ENCODE measurements around the gene SSR4. TPM values are rescaled to one million over a fixed set of nuclear protein-coding genes. Genes with fewer than 3 reads are reported as not detected.

The SSR4 gene
- total and polyA plus RNA-seq, 2 experiments from 2014 or later, result 124 to 374 TPM

DNA sequence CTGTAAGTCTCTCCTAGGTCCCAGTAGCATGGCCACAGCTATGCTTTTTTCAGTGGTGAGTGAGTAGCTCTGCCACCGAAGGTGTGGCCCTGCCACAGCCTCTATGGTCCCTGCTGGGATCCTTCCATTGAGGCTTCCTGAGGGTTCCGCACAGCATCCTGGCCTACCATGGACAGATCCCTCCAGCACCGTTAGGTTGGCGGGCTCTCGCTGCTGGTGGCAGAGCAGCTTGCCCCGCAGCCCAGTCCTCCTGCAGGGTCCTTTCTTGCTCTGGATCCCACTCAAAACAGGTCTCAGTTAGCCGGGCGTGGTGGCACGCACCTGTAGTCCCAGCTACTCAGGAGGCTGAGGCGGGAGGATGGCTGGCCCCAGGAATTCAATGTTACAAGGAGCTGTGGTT, 38.3 kb downstream of the SSR4 start:
- no peak overlapping the region for H3K4me3 ChIP-seq
- H3K9me3 ChIP-seq (ENCODE audit: low read depth), result no peaks in the 10 kb centered on the region
- H3K4me1 ChIP-seq (ENCODE audit: low read depth), result no peaks in the 10 kb centered on the region
- peaks cover 39% of the 10 kb centered on the region for H3K27me3 ChIP-seq
- H3K36me3 ChIP-seq, result no peaks in the 10 kb centered on the region
- TF ChIP-seq, protein P1, sequence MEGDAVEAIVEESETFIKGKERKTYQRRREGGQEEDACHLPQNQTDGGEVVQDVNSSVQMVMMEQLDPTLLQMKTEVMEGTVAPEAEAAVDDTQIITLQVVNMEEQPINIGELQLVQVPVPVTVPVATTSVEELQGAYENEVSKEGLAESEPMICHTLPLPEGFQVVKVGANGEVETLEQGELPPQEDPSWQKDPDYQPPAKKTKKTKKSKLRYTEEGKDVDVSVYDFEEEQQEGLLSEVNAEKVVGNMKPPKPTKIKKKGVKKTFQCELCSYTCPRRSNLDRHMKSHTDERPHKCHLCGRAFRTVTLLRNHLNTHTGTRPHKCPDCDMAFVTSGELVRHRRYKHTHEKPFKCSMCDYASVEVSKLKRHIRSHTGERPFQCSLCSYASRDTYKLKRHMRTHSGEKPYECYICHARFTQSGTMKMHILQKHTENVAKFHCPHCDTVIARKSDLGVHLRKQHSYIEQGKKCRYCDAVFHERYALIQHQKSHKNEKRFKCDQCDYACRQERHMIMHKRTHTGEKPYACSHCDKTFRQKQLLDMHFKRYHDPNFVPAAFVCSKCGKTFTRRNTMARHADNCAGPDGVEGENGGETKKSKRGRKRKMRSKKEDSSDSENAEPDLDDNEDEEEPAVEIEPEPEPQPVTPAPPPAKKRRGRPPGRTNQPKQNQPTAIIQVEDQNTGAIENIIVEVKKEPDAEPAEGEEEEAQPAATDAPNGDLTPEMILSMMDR (IDR thresholded peaks at IDR 0.05; ENCODE audit: low read depth, low read length), result no peak
- peak in 1 of 2 donors; percentile 41 for DNase-seq (ENCODE audit: low read depth in 1 of 2, low spot score in 1 of 2)
- no peak overlapping the region for H3K27ac ChIP-seq

DNA sequence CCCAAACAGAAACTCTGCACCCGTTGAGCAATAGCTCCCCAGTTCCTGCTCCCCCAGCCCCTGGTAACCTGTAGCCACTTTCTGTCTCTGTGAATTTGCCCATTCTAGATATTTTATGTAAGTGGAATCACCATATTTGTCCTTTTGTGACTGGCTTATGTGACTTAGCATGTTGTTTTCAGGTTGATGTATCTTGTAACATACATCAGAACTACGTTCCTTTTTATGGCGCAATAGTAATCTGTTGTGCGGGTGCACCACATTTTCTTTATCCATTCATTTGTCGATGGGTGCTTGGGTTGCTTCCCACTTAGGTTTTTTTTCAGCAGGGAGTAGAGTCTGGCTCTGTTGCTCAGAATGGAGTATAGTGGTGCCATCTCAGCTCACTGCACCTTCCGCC, 42.5 kb downstream of the SSR4 start:
- H3K4me1 ChIP-seq (ENCODE audit: low read depth), result no peaks in the 10 kb centered on the region
- H3K9me3 ChIP-seq (ENCODE audit: low read depth), result no peaks in the 10 kb centered on the region
- H3K36me3 ChIP-seq, result no peaks in the 10 kb centered on the region
- H3K27ac ChIP-seq, result no peak overlapping the region
- DNase-seq (ENCODE audit: low read depth in 1 of 2, low spot score in 1 of 2), result no peak
- peaks cover 2% of the 10 kb centered on the region for H3K27me3 ChIP-seq
- no peak overlapping the region for H3K4me3 ChIP-seq
- TF ChIP-seq, protein P1 (IDR thresholded peaks at IDR 0.05; ENCODE audit: low read depth, low read length), result no peak

DNA sequence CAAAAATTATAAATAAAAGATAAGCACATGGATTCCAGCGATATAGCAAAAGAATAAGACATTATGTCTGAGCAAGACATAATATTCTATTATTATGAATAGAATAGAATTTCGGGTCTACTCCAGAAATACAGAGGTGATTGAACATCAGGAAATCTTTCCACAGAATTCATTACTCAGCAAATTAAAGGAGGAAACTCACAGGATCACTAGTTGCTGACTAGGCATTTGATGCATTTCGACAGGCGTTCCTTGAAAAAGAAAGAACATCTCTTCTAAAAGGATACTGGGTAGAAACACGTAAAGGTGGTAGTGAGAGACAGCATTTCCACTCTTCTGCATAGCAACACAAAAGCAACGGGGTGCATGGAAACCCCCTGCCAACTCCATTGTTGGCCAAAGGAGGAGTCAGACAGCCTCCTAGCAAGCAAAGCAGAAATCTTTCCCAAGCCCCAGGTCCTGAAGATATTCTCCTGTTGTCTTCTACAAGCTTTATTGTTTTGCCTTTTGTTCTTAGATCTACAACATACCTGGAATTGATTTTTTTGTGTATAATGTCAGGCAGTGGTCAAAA, 50.1 kb downstream of the SSR4 start:
- Histone ChIP-seq H3K27me3 (no peaks in the 10 kb centered on the region), H3K27ac (no peak overlapping the region), H3K4me1 (ENCODE audit: low read depth) (no peaks in the 10 kb centered on the region), H3K9me3 (ENCODE audit: low read depth) (no peaks in the 10 kb centered on the region), H3K4me3 (no peak overlapping the region), H3K36me3 (no peaks in the 10 kb centered on the region)
- TF ChIP-seq, protein P1 (IDR thresholded peaks at IDR 0.05; ENCODE audit: low read depth, low read length), result no peak
- no peak for DNase-seq (ENCODE audit: low read depth in 1 of 2, low spot score in 1 of 2)

DNA sequence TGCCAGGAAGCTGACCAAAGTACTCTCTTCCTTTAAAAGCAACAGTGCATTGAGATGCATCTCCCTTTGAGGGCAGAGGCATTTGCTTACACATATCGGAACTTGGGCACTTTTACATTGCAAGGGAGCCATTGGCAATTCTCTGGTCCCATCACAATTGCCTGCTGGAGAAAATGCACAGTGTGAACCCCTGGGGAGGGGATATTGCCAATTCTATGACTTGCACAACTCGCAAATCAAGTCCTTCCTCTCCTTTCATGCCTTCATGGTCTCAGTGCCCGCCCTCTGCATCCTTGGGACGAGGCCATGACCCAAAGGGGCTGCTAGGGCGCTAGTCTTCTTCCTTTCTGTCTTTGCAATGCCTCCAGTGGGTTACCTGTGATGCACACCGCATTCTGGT, 50.7 kb downstream of the SSR4 start:
- Histone ChIP-seq H3K27ac (no peak overlapping the region), H3K27me3 (no peaks in the 10 kb centered on the region), H3K36me3 (no peaks in the 10 kb centered on the region), H3K4me1 (ENCODE audit: low read depth) (no peaks in the 10 kb centered on the region), H3K9me3 (ENCODE audit: low read depth) (no peaks in the 10 kb centered on the region), H3K4me3 (no peak overlapping the region)
- TF ChIP-seq, protein P1 (IDR thresholded peaks at IDR 0.05; ENCODE audit: low read depth, low read length), result no peak
- DNase-seq (ENCODE audit: low read depth in 1 of 2, low spot score in 1 of 2), result no peak

DNA sequence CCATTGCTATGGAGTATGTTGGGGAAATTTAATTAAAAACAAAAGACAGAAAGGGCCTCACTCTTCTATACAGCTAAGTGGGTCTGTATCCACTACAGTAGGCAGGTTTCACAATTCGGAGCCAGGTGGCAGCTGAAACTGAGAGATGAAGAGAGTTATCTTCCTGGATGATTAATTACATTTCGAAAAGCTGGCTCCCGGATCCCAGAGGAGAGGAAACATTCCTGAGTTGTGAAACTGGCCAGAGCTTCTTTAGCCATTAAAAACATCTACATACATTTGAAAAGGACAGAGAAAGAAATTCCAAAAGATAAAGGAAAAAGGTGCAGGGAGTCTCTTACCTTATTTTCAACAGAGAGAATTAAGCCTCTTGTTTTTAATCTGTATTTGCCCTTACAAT, 51.4 kb downstream of the SSR4 start:
- H3K9me3 ChIP-seq (ENCODE audit: low read depth), result no peaks in the 10 kb centered on the region
- no peaks in the 10 kb centered on the region for H3K4me1 ChIP-seq (ENCODE audit: low read depth)
- TF ChIP-seq, protein P1 (IDR thresholded peaks at IDR 0.05; ENCODE audit: low read depth, low read length), result no peak
- no peaks in the 10 kb centered on the region for H3K27me3 ChIP-seq
- no peak overlapping the region for H3K4me3 ChIP-seq
- DNase-seq (ENCODE audit: low read depth in 1 of 2, low spot score in 1 of 2), result peak in 1 of 2 donors; percentile 11
- H3K36me3 ChIP-seq, result no peaks in the 10 kb centered on the region
- no peak overlapping the region for H3K27ac ChIP-seq

Other genes starting within 250 kb of the SSR4 start
- gene CCNQ, start 195.5 kb upstream of the SSR4 start, total RNA-seq, result 28.5 and 33.8 TPM in 2 replicates
- gene CCNQ, start 195.5 kb upstream of the SSR4 start, polyA plus RNA-seq, result 36.8 and 37.0 TPM in 2 replicates
- 5.4 and 8.7 TPM in 2 replicates for gene DUSP9, start 147.5 kb upstream of the SSR4 start, total RNA-seq
- 6.8 and 8.7 TPM in 2 replicates for gene DUSP9, start 147.5 kb upstream of the SSR4 start, polyA plus RNA-seq
- gene PNCK, start 120.9 kb upstream of the SSR4 start, total RNA-seq, result 19.4 and 23.5 TPM in 2 replicates
- 14.5 and 25.5 TPM in 2 replicates for gene PNCK, start 120.9 kb upstream of the SSR4 start, polyA plus RNA-seq
- gene SLC6A8, start 106.7 kb upstream of the SSR4 start, total RNA-seq, result 23.7 and 29.0 TPM in 2 replicates
- 35.8 and 37.3 TPM in 2 replicates for gene SLC6A8, start 106.7 kb upstream of the SSR4 start, polyA plus RNA-seq
- gene BCAP31, start 70.3 kb upstream of the SSR4 start, total RNA-seq, result 74.7 and 94.0 TPM in 2 replicates
- 189 and 269 TPM in 2 replicates for gene BCAP31, start 70.3 kb upstream of the SSR4 start, polyA plus RNA-seq
- 23.8 and 28.7 TPM in 2 replicates for gene ABCD1, start 69.8 kb upstream of the SSR4 start, total RNA-seq
- gene ABCD1, start 69.8 kb upstream of the SSR4 start, polyA plus RNA-seq, result 14.6 and 15.3 TPM in 2 replicates
- 0.48 and 0.85 TPM in 2 replicates for gene PLXNB3, start 30.4 kb upstream of the SSR4 start, total RNA-seq
- gene PLXNB3, start 30.4 kb upstream of the SSR4 start, polyA plus RNA-seq, result 0.34 and 1.4 TPM in 2 replicates
- not detected in 2 replicates for gene SRPK3, start 13.6 kb upstream of the SSR4 start, total RNA-seq
- 0.57 and 0.71 TPM in 2 replicates for gene SRPK3, start 13.6 kb upstream of the SSR4 start, polyA plus RNA-seq
- gene IDH3G, start 293 bp upstream of the SSR4 start, total RNA-seq, result 107 and 110 TPM in 2 replicates
- 99.8 and 146 TPM in 2 replicates for gene IDH3G, start 293 bp upstream of the SSR4 start, polyA plus RNA-seq
- gene PDZD4, start 35.9 kb downstream of the SSR4 start, total RNA-seq, result 5.4 and 5.8 TPM in 2 replicates
- 0.50 and 1.7 TPM in 2 replicates for gene PDZD4, start 35.9 kb downstream of the SSR4 start, polyA plus RNA-seq
- 0.86 and 1.1 TPM in 2 replicates for gene L1CAM, start 91.5 kb downstream of the SSR4 start, total RNA-seq
- gene L1CAM, start 91.5 kb downstream of the SSR4 start, polyA plus RNA-seq, result 1.4 and 1.5 TPM in 2 replicates
- gene AVPR2, start 110.0 kb downstream of the SSR4 start, total RNA-seq, result not detected in 2 replicates
- gene AVPR2, start 110.0 kb downstream of the SSR4 start, polyA plus RNA-seq, result 0.11 TPM in 1 of 2 replicates, not detected in the other
- 20.5 and 47.4 TPM in 2 replicates for gene ARHGAP4, start 131.6 kb downstream of the SSR4 start, total RNA-seq
- gene ARHGAP4, start 131.6 kb downstream of the SSR4 start, polyA plus RNA-seq, result 16.5 and 30.1 TPM in 2 replicates
- 90.1 and 127 TPM in 2 replicates for gene NAA10, start 140.4 kb downstream of the SSR4 start, total RNA-seq
- 163 and 186 TPM in 2 replicates for gene NAA10, start 140.4 kb downstream of the SSR4 start, polyA plus RNA-seq
- 5.7 and 12.4 TPM in 2 replicates for gene RENBP, start 150.0 kb downstream of the SSR4 start, total RNA-seq
- 7.4 and 8.7 TPM in 2 replicates for gene RENBP, start 150.0 kb downstream of the SSR4 start, polyA plus RNA-seq
- 72.7 and 85.6 TPM in 2 replicates for gene HCFC1, start 177.2 kb downstream of the SSR4 start, total RNA-seq
- 21.5 and 30.1 TPM in 2 replicates for gene HCFC1, start 177.2 kb downstream of the SSR4 start, polyA plus RNA-seq
- 12.9 and 13.4 TPM in 2 replicates for gene TMEM187, start 178.1 kb downstream of the SSR4 start, total RNA-seq
- gene TMEM187, start 178.1 kb downstream of the SSR4 start, polyA plus RNA-seq, result 12.9 and 14.6 TPM in 2 replicates
- 22.7 and 27.3 TPM in 2 replicates for gene IRAK1, start 225.2 kb downstream of the SSR4 start, total RNA-seq
- gene IRAK1, start 225.2 kb downstream of the SSR4 start, polyA plus RNA-seq, result 31.1 and 31.7 TPM in 2 replicates

Measured in cardiac muscle cell (in vitro differentiated cells and primary cell).